ENCODE measurements around the gene ANGPT4.

ANGPT4 gene

GRCh38 chr20:916125-916799 is at the start of gene ANGPT4:
Gene ANGPT4, minus strand, starts transcription at chr20:916334. Its CDS starts 120 bp downstream, at chr20:916214.
- DNase-seq: no peak

- no peak for DNase-seq
Measured at GRCh38 chr20:963795-964194, 47.7 kb upstream of the ANGPT4 start.

DNA sequence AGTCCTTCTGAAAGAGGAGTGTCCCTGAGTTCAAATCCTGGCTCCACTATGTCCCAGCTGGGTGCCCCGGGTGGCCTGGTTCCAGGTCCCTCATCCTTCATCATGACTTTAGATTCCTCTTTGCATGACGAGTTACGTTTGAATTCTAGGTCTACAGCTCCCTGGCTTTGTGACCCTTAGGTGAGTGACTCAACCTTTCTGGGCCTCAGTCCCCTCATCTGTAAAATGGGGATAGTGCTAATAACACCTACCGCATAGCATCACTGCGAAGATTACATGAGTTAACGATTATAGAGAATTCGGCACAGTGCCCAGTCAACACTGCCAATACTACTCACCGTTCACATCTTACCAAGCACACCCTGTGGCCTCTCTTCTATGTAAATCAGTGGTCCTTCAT is 46.5 kb upstream of the ANGPT4 start:
- no peak for DNase-seq

- no peak for DNase-seq
Measured at GRCh38 chr20:962223-962622, 46.1 kb upstream of the ANGPT4 start.

DNA sequence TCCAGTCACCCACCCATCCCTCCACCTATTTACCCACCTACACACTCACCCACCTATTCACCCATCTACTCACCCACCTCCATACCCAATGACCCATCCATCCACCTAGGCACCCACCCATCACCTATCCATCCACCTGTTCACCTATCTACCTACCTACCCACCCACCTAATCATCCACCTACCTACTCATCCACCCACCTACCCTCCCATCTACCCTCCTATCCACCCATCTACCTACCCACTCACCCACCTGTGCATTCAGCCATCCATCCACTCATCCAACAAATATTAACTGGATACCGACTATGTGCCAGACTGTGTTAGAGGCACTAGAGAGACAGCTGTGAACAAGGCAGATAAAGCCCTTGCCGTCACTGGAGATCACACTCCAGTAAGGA is 45.6 kb upstream of the ANGPT4 start:
- no peak for DNase-seq

GRCh38 chr20:959996-960615 is 44.0 kb upstream of the ANGPT4 start:
- DNase-seq: no peak

DNA sequence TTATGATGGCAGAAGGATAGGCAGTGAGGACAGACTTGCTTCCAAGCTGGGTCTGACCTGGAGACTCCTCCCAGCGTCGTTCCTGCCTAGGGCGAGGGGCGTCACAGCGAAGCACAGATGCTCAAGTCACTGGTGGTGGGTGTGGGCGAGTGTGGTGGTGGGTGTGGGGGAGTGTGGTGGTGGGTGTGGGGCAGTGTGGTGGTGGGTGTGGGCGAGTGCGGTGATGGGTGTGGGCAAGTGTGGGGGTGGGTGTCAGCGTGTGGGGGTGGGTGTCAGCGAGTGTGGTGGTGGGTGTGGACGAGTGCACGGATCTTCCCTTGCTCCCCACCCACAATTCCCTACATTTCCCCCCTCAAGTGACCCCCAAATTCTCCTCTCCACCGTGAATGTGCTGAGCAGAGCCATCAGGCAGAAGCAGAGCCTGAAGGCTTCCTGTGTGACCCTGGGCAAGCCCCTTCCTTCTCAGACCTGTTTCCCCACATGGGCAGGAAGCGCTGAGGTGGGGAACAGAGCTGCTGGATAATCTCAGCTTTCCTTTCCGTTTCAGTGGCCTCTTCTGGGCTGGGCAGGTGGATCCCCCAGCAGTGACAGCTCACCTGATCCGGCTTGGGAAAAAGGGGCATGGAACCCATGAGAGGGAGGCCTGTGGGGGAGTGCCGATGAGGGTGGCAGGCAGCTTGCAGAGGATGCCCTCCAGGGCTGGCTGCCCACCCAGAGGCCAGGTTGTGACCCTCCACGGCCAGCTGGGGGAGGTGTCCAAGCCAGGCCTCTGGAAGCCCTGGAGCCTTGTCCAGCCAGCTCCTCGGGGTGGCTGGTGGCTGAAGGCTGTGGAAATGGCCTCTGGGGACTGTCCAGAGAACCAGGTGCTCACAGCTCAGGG is 43.0 kb upstream of the ANGPT4 start:
- DNase-seq: no peak

DNA sequence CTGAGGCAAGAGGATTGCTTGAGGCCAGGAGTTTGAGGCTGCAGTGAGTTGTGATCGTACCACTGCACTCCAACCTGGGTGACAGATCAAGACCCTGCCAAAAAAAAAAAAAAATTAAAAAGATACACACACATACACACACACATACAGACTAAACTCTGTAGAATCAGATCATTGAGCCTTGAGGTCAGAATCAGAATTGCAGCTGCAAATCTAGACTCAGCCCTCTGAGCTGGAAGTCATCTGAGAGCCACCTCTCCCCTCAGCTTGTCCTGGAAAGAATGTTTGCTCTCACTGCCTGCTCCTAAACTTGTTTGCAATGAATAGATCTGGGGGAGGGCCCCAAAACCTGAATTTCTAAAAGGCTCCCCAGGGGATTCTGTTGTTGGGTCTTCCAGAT is 41.4 kb upstream of the ANGPT4 start:
- no peak for DNase-seq

DNA sequence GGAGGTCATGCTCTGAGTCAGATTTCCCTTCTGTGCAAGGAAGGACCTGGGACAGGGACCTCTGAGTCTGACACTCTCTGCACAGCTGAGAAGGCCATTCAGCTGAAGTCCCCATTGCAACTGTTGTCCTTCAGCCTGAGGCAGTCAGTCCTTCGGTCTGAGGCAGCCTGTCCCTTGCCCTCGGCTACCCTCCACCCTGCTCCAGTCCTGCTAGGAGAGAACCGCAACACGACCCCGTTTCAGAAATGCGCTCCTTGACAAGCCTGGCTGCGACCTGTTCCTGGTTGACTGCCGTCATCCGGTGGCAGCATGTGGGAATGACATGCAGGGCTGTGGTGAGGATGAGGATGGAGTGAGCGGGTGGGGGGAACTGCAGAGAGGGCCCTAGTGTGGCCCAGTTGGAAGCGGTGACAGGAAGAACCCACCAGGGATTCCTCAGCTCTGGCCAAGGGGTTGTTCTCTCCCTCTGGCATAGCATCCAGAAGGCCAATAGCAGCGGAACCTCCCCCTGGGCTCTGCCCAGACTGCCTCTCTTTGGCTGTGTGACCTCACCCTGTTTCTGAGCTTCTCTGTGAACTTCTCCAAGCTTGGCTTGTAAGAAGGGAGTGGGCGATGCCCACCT is 40.3 kb upstream of the ANGPT4 start:
- DNase-seq: peak; percentile 81

GRCh38 chr20:955656-956055 is 39.5 kb upstream of the ANGPT4 start:
- no peak for DNase-seq

DNA sequence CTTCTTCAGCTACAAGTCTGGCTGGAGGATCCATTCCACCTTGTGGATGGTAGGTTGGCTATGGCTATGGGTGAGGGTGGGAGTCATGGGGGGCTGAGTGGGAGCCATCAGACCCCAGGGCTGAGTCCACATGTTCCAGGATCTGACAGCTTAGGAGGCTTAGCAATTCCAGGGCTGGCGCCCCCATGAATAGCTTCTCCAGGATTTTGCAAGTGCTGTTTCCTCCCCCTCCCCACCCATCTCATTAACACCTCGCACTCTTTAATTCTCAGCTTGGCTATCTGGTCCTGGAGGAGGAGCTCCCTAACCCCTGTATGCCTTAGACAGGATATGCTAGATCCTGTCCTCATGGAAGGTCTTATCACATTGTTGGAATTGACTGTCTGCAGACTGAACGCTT is 39.0 kb upstream of the ANGPT4 start:
- DNase-seq: no peak

DNA sequence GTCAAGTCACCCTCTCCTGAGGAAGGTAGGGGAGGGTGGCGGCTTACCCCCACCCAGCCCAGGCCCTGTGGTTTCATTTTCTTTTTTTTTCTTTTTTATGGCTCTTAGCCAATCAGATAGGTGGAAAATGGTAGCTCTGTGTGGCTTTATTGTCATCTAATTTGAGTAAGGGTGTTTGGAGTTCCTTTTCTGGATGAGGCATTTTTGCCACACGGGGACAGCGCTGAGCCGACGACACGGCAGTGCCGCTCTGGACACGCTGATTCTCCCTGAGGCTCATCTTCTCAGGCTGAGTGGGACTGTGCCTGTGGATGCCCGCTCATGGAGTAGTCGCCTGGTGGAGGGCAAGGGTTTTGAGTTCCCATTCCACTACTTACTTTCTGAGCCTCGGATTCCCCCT is 37.6 kb upstream of the ANGPT4 start:
- DNase-seq: no peak

GRCh38 chr20:952196-952795 is 36.2 kb upstream of the ANGPT4 start:
- DNase-seq: no peak

- DNase-seq: no peak
Measured at GRCh38 chr20:951384-952169, 35.4 kb upstream of the ANGPT4 start.

DNA sequence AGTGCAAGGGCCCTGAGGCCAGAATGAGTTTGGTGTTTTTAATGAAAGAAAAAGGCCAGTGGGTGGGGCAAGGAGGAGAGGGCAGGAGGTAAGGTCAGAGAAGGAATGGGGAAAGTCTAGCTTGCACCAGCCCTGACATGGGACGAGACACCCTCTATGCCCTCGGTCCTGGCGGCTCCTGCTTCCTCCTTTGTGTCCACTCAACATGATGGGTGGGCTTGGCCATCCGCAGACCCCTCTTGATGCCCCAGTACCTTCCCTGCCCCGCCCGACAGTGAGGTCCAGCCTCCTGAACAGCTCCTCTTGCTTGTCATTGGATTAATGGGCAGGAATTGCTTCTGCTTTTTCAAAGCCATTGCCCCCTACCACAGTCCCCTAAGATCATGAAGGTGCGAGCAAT is 33.6 kb upstream of the ANGPT4 start:
- no peak for DNase-seq

GRCh38 chr20:946826-947225 is 30.7 kb upstream of the ANGPT4 start:
- no peak for DNase-seq

DNA sequence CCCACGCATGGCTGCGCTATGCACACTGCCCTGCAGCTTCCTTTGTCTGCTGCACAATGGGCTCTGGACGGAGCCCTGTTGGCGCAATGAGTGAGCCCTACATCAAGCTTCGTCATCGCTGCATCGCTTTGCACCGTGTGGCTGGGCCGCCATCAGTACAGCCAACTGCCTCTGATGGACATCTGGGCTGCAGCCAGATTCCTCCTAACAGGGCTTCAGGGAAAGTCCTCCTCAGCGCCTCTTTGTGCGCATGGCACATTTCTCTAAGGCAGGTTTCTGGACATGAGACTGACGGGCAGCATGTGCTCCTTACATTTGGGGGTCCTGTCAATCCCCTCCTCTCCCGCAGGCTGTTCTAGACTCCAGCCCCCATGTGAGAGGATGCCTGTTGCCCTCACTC is 29.7 kb upstream of the ANGPT4 start:
- no peak for DNase-seq

DNA sequence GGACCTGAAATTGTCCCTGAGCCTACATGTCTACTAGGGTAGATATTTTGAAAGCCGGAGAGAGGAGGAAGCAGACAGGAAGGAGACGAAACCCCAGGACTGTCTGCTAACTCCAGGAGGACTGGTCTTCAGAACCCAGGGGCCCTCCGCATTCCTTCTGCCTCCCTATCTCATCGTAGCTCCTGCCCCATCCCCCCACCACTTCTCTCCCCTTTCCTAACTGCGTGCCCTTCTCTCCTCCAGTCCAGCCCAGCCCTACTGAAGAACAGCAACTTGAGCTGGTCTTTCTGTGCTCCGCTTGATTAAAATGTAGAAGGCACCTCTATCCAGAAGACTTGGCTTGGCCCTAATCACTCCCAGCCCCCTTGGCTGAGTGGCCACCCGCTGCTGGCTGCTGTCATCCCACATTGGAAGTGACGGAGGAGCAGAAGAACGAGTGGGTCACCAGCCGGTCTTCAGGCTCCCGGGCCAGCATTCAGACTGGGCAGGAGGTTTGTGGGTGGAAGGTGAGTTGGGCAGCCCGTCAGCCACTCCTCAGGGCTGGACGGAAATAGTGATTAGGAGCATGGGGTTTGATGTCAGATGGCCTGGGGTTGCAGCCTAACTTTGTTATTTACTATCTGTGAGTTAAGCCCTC is 28.8 kb upstream of the ANGPT4 start:
- DNase-seq: no peak

GRCh38 chr20:944148-944547 is 28.0 kb upstream of the ANGPT4 start:
- DNase-seq: no peak

DNA sequence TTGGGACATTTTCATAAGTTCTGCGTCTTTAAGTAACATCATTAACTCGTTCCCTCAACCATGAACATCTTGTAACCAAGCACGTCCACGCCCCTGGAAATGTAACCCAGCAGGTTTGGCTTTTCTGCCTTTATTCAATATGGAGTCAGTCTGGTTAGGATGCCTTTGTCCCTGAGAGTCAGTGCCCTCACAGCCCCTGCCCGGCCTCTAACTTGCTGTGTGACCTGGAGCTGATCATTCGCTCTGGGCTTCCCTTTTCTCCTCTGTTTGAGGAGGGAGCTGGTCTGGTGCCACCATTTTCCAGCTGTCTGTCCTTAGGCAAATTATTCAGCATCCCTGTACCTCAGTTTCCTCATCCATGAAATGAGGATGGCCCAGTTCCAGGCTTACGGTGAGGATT is 26.5 kb upstream of the ANGPT4 start:
- no peak for DNase-seq

DNA sequence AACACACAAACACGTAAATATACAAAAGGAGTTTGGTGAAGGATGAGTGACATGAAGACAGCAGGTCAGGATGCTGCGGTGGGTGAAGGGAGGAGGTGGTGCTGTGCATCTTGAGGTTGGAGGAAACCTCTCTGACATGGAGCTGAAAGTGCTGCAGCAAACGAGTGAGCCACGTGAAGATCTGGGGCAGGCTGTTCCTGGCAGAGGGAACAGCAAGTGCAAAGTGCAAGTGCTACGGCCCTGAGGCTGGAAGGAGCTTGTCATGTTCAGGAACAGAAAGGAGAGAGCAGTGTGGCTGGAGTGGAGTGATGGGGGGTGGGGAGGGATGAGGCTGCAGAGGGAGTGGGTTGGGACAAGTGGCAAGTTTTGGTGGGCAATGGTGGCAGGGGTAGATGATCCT is 24.8 kb upstream of the ANGPT4 start:
- DNase-seq: no peak

DNA sequence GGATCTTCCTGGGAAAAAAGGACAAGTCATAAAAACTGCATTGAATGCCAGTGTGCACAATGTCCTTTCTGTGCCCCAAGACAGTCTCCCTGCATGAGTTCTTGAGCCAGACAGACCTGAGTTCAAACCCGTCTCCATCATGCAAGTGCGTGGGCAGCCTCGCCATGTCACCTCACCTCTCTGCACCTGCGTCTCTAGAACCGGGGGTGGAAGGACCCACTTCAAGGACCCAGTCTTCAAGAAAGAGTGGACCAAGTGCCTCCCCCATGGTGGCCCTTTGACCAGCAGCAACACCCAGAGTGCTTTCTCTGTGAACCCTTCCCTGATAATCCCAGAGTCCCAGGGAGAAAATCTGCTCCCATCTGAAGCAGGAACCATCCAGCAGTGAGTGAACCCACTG is 23.5 kb upstream of the ANGPT4 start:
- DNase-seq: no peak

Data from activated CD4-positive, alpha-beta T cell treated with anti-CD3 and anti-CD28 coated beads for 48 hours (primary cell).